Prostate gland (tissue), 2 donors: ENCODE measurements around the gene MYOZ3. TPM values are rescaled to one million over a fixed set of nuclear protein-coding genes. Genes with fewer than 3 reads are reported as not detected.

Experiments used
- DNase-seq: peaks from one replicate; pipeline ENCODE4 v3.0.0-alpha.2; 2019; ENCODE audit warnings: low spot score
- H3K27ac ChIP-seq, 2 donors: fragments of 200-600 bp; sonication (generic); 2 replicates each; pipeline ENCODE4 v1.5.1; 2017 to 2019
- H3K27me3 ChIP-seq: fragments of 200-600 bp; sonication (generic); replicated peaks from 2 replicates; pipeline ENCODE4 v1.5.1; 2019; ENCODE audit not compliant: insufficient read depth
- H3K36me3 ChIP-seq, 2 donors: fragments of 200-600 bp; sonication (generic); 1 replicate in 1 of 2; 2 replicates in 1 of 2; pipeline versions ENCODE4 v1.5.1 to v1.8.1; 2017 to 2019
- H3K4me1 ChIP-seq: fragments of 200-600 bp; sonication (generic); replicated peaks from 2 replicates; pipeline ENCODE4 v1.5.1; 2019
- H3K4me3 ChIP-seq, 2 donors: fragments of 200-600 bp; sonication (generic); 2 replicates each; pipeline ENCODE4 v1.5.1; 2017 to 2019
- H3K9me3 ChIP-seq: fragments of 200-600 bp; sonication (generic); 2 replicates; pipeline ENCODE4 v1.5.1; 2017
- POLR2A ChIP-seq: fragments of 450-650 bp; IDR thresholded peaks from one replicate; pipeline ENCODE4 v1.6.1; 2016; ENCODE audit warnings: antibody characterized with exemption, mild to moderate bottlenecking
- POLR2AphosphoS5 ChIP-seq: sonication (generic); formaldehyde crosslinking; IDR thresholded peaks from one replicate; pipeline ENCODE4 v1.6.1; 2017; ENCODE audit warnings: antibody characterized with exemption
- WGBS: methylation state at CpG from one replicate; pipeline ENCODE4 v1.1.5; 2018; 5-methylcytosine and 5-hydroxymethylcytosine counted together
- intact Hi-C: fragments of 100-400 bp; cut with DNase I; formaldehyde crosslinking; loops from one replicate; pipeline ENCODE4 v1.14.2; 2022
- total RNA-seq, 2 donors: library from RNA; depleted of rRNA; stranded (reverse); fragments of >200 nt; gene quantifications; one replicate each; pipeline ENCODE4 v1.1.0, GENCODE V29; 2016
- TF ChIP-seq, protein P1 (sequence below), 4 experiments: fragments of 200-600 bp in 2 of 4; fragments of 450-650 bp in 2 of 4; sonication (generic) in 2 of 4; IDR thresholded peaks; 1 replicate in 3 of 4; 2 replicates in 1 of 4; pipeline ENCODE4 v1.5.1; 2016 to 2019; ENCODE audit warnings: antibody characterized with exemption in 4 of 4, mild to moderate bottlenecking in 2 of 4, moderate library complexity in 2 of 4

MYOZ3 gene
- total RNA-seq, 2 donors from 2014 or later = 1.2 to 14.1 TPM

- TF ChIP-seq POLR2A = no peak
- no peak for TF ChIP-seq POLR2AphosphoS5
- TF ChIP-seq, protein P1, sequence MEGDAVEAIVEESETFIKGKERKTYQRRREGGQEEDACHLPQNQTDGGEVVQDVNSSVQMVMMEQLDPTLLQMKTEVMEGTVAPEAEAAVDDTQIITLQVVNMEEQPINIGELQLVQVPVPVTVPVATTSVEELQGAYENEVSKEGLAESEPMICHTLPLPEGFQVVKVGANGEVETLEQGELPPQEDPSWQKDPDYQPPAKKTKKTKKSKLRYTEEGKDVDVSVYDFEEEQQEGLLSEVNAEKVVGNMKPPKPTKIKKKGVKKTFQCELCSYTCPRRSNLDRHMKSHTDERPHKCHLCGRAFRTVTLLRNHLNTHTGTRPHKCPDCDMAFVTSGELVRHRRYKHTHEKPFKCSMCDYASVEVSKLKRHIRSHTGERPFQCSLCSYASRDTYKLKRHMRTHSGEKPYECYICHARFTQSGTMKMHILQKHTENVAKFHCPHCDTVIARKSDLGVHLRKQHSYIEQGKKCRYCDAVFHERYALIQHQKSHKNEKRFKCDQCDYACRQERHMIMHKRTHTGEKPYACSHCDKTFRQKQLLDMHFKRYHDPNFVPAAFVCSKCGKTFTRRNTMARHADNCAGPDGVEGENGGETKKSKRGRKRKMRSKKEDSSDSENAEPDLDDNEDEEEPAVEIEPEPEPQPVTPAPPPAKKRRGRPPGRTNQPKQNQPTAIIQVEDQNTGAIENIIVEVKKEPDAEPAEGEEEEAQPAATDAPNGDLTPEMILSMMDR (IDR thresholded peaks at IDR 0.05) = no peak
- no peaks in the 10 kb centered on the region for H3K27me3 ChIP-seq
- H3K9me3 ChIP-seq = no peaks in the 10 kb centered on the region
- H3K27ac ChIP-seq = no peak overlapping the region
- intact Hi-C loops = no loop called here
- no peaks in the 10 kb centered on the region for H3K36me3 ChIP-seq
- 63% methylated on average over 4 of the region's 4 CpGs for WGBS
- no peak overlapping the region for H3K4me3 ChIP-seq
- peaks cover 5% of the 10 kb centered on the region for H3K4me1 ChIP-seq
- no peak for DNase-seq
Observed at GRCh38 chr5:150614661-150615060, 46.4 kb upstream of the MYOZ3 start.

DNA sequence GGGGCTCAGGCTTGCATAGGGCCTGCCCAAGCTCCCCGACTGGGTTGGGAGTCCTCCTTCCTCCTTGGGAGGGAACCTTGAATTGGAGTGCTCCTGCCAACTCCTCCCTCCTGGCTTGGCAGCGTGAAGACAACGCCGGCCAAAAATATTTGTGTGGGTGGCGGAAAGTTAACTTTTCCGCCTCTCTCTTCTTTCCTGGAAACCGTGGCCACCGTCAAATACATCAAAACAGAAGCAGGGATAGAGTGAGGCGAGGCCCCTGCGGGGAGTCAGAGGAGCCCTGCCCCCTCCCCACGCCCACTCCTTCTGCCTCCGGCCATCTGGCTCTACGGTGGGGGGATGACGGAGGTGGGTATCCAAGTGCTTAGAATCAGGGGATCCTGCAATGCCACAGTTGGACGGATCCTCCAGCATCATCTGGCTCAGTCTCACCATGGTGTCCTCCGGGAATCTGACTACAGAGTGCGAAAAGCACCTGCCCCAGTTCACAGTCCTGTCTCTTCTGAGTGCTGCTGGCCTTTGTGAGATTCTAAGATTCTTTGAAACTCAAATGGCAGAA, 45.8 kb upstream of the MYOZ3 start:
- intact Hi-C loops = no loop called here
- WGBS = 2% methylated on average over 17 of the region's 17 CpGs
- Histone ChIP-seq H3K9me3 (no peaks in the 10 kb centered on the region), H3K4me3 (no peak overlapping the region), H3K36me3 (no peaks in the 10 kb centered on the region), H3K27me3 (no peaks in the 10 kb centered on the region), H3K27ac (peak overlapping the region; percentile 21 to 41), H3K4me1 (peaks cover 5% of the 10 kb centered on the region)
- peak; percentile 67 for TF ChIP-seq POLR2AphosphoS5
- no peak for TF ChIP-seq POLR2A
- peak; percentile 42 for DNase-seq

DNA sequence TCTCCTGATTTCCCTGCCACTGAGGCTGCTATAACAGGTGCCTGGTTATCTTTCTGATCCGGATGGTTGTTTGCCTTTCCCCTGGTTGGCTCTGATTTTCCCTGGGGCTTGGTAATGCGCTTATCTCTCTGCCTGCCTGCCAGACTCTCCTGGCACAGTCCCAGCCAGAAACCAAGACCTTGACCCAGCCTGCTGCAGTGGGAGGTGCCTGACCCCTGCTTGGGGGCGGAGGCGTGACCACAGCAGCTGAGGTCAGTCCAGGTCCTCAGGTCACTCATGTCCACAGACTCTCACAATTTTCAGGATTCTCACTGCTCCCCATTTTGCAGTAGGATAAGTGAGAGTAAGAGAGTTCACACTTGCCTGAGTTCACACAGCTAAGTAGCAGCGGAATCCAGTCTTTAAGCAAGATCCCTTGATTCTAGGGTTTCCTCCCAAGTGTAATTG, 45.0 kb upstream of the MYOZ3 start:
- H3K36me3 ChIP-seq = no peaks in the 10 kb centered on the region
- WGBS = 52% methylated on average over 5 of the region's 5 CpGs
- no peak for DNase-seq
- intact Hi-C loops = no loop called here
- H3K27ac ChIP-seq = no peak overlapping the region
- H3K9me3 ChIP-seq = no peaks in the 10 kb centered on the region
- peaks cover 5% of the 10 kb centered on the region for H3K4me1 ChIP-seq
- no peak overlapping the region for H3K4me3 ChIP-seq
- TF ChIP-seq POLR2AphosphoS5 = no peak
- TF ChIP-seq, protein P1 (IDR thresholded peaks at IDR 0.05) = no peak
- no peak for TF ChIP-seq POLR2A
- H3K27me3 ChIP-seq = no peaks in the 10 kb centered on the region

GRCh38 chr5:150616506-150616905, 44.5 kb upstream of the MYOZ3 start:
- Histone ChIP-seq H3K4me1 (peaks cover 5% of the 10 kb centered on the region), H3K4me3 (no peak overlapping the region), H3K27me3 (no peaks in the 10 kb centered on the region), H3K36me3 (no peaks in the 10 kb centered on the region), H3K9me3 (no peaks in the 10 kb centered on the region), H3K27ac (no peak overlapping the region)
- no peak for DNase-seq
- intact Hi-C loops = no loop called here
- TF ChIP-seq, protein P1 (IDR thresholded peaks at IDR 0.05) = no peak
- no peak for TF ChIP-seq POLR2AphosphoS5
- TF ChIP-seq POLR2A = no peak
- 81% methylated on average over 1 of the region's 1 CpG for WGBS

DNA sequence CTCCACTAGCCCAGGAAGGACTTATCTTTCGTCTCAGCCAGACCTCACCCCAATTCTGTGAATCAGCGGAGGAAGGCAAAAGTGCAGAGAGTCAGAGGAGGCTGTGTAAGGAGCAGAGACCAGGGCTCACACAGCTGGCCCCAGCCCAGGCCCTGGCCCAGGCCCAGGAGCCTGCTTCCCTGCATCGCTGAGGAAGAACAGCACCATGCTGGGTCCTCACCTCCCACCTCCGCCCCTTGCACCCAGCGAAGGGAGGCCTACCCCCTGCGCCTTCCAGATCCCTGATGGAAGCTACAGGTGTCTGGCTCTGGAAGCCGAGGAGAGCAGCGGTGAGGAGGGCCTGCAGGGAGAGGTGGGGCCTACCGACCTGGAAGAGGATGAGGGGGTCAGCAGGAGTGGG, 42.9 kb upstream of the MYOZ3 start:
- no peaks in the 10 kb centered on the region for H3K27me3 ChIP-seq
- no peaks in the 10 kb centered on the region for H3K9me3 ChIP-seq
- DNase-seq = no peak
- H3K27ac ChIP-seq = peak overlapping the region in 1 of 2 donors; percentile 47
- TF ChIP-seq POLR2AphosphoS5 = no peak
- TF ChIP-seq, protein P1 (IDR thresholded peaks at IDR 0.05) = no peak
- no peak for TF ChIP-seq POLR2A
- no peak overlapping the region for H3K4me3 ChIP-seq
- WGBS = 68% methylated on average over 9 of the region's 9 CpGs
- intact Hi-C loops = no loop called here
- no peaks in the 10 kb centered on the region for H3K36me3 ChIP-seq
- H3K4me1 ChIP-seq = peaks cover 5% of the 10 kb centered on the region
